KMS-11 (cell line): Measurements from ENCODE around the gene GNRHR.

Experiments
- H2AFZ ChIP-seq: fragments of 200-600 bp; sonication (generic); 2 replicates; pipeline ENCODE4 v1.6.1; 2016; ENCODE audit warnings: antibody characterized with exemption, mixed run types, low read depth
- H3K27ac ChIP-seq: fragments of 200-600 bp; sonication (generic); 2 replicates; pipeline ENCODE4 v1.6.1; 2016; ENCODE audit warnings: mild to moderate bottlenecking, mixed run types
- H3K27me3 ChIP-seq: fragments of 200-600 bp; sonication (generic); 2 replicates; pipeline ENCODE4 v1.6.1; 2017; ENCODE audit warnings: mild to moderate bottlenecking, low read depth, mixed run types, moderate library complexity; ENCODE audit not compliant: insufficient read depth
- H3K36me3 ChIP-seq: fragments of 200-600 bp; sonication (generic); 2 replicates; pipeline ENCODE4 v1.6.1; 2017; ENCODE audit warnings: mild to moderate bottlenecking, mixed run types; ENCODE audit not compliant: insufficient read depth
- H3K4me1 ChIP-seq: fragments of 200-600 bp; sonication (generic); 2 replicates; pipeline ENCODE4 v1.6.1; 2016; ENCODE audit warnings: mild to moderate bottlenecking, low read depth, mixed run types; ENCODE audit not compliant: poor library complexity, severe bottlenecking
- H3K4me2 ChIP-seq: fragments of 200-600 bp; sonication (generic); 2 replicates; pipeline ENCODE4 v1.7.0; 2016; ENCODE audit warnings: mild to moderate bottlenecking, mixed run types
- H3K4me3 ChIP-seq: fragments of 200-600 bp; sonication (generic); IDR thresholded peaks from 2 replicates; pipeline ENCODE4 v1.6.1; 2017; ENCODE audit warnings: low read depth, low read length, mixed read lengths; ENCODE audit not compliant: insufficient read depth
- H3K79me2 ChIP-seq: fragments of 200-600 bp; sonication (generic); 2 replicates; pipeline ENCODE4 v1.6.1; 2016; ENCODE audit warnings: low read depth, mixed run types; ENCODE audit not compliant: insufficient read depth
- H3K9ac ChIP-seq: fragments of 200-600 bp; sonication (generic); 2 replicates; pipeline ENCODE4 v1.6.1; 2016; ENCODE audit warnings: mild to moderate bottlenecking, mixed run types
- H4K20me1 ChIP-seq: fragments of 200-600 bp; sonication (generic); 2 replicates; pipeline ENCODE4 v1.6.1; 2016; ENCODE audit warnings: mild to moderate bottlenecking, mixed run types; ENCODE audit not compliant: insufficient read depth
- TF ChIP-seq, protein P1 (sequence below): fragments of 200-600 bp; sonication (generic); conservative IDR thresholded peaks from 2 replicates; pipeline ENCODE4 v1.6.1; 2017; ENCODE audit warnings: low read depth, mild to moderate bottlenecking, antibody characterized with exemption, low read length, moderate library complexity, mixed read lengths

The GNRHR gene

DNA sequence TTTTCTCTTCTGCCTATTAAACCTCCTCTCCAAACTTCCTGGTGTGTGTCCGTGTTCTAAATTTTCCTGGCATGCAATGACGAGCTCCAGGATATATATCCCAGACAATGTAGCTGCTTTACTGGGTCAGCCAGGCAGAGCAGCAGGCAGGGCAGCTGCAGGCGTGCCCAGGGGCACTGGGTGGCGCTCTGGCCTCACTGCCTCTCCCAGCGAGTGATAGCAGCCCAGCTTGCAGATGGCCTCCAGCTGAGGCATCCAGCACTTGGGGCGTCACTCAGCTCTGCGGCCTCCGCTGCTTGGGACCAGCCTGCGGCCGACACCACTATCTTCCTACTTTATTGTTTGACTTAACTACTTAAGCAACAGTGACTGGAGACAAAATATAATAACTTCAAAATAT is 30.2 kb downstream of the GNRHR start:
- TF ChIP-seq, protein P1, sequence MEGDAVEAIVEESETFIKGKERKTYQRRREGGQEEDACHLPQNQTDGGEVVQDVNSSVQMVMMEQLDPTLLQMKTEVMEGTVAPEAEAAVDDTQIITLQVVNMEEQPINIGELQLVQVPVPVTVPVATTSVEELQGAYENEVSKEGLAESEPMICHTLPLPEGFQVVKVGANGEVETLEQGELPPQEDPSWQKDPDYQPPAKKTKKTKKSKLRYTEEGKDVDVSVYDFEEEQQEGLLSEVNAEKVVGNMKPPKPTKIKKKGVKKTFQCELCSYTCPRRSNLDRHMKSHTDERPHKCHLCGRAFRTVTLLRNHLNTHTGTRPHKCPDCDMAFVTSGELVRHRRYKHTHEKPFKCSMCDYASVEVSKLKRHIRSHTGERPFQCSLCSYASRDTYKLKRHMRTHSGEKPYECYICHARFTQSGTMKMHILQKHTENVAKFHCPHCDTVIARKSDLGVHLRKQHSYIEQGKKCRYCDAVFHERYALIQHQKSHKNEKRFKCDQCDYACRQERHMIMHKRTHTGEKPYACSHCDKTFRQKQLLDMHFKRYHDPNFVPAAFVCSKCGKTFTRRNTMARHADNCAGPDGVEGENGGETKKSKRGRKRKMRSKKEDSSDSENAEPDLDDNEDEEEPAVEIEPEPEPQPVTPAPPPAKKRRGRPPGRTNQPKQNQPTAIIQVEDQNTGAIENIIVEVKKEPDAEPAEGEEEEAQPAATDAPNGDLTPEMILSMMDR, result no peak
- H3K9ac ChIP-seq, result no peak overlapping the region

DNA sequence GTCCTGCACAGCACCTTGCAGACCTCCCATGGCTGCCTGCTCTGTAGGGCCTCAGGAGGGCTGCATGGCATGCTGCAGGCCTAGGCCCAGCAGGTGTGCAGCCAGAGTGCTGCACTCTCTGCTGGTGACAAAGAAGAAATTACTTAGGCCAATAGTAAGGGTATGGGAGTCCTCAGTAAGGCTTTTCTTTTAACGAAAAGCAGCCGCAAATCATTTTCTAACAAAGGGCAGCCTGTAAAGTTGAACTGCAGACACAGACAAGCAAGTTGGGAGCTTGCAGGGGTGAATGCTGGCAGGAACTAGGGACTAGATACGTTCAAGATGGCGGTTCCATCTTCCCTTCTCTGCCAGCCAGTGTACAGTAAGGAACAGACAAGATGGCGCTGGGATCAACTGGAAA is 30.8 kb downstream of the GNRHR start:
- no peak overlapping the region for H2AFZ ChIP-seq
- TF ChIP-seq, protein P1, result no peak
- H3K36me3 ChIP-seq, result no peaks in the 10 kb centered on the region
- no peaks in the 10 kb centered on the region for H3K79me2 ChIP-seq
- no peak overlapping the region for H3K27ac ChIP-seq
- no peak overlapping the region for H3K4me3 ChIP-seq
- no peaks in the 10 kb centered on the region for H3K27me3 ChIP-seq
- peaks cover 15% of the 10 kb centered on the region for H3K4me1 ChIP-seq
- no peaks in the 10 kb centered on the region for H4K20me1 ChIP-seq
- H3K9ac ChIP-seq, result no peak overlapping the region
- no peak overlapping the region for H3K4me2 ChIP-seq

More for the DNA sequence above, 30.2 kb downstream of the GNRHR start:
- Histone ChIP-seq H3K79me2 (no peaks in the 10 kb centered on the region), H3K36me3 (no peaks in the 10 kb centered on the region), H3K4me1 (peaks cover 15% of the 10 kb centered on the region), H3K27ac (no peak overlapping the region), H4K20me1 (no peaks in the 10 kb centered on the region), H2AFZ (no peak overlapping the region), H3K4me2 (no peak overlapping the region), H3K27me3 (no peaks in the 10 kb centered on the region), H3K4me3 (no peak overlapping the region)

DNA sequence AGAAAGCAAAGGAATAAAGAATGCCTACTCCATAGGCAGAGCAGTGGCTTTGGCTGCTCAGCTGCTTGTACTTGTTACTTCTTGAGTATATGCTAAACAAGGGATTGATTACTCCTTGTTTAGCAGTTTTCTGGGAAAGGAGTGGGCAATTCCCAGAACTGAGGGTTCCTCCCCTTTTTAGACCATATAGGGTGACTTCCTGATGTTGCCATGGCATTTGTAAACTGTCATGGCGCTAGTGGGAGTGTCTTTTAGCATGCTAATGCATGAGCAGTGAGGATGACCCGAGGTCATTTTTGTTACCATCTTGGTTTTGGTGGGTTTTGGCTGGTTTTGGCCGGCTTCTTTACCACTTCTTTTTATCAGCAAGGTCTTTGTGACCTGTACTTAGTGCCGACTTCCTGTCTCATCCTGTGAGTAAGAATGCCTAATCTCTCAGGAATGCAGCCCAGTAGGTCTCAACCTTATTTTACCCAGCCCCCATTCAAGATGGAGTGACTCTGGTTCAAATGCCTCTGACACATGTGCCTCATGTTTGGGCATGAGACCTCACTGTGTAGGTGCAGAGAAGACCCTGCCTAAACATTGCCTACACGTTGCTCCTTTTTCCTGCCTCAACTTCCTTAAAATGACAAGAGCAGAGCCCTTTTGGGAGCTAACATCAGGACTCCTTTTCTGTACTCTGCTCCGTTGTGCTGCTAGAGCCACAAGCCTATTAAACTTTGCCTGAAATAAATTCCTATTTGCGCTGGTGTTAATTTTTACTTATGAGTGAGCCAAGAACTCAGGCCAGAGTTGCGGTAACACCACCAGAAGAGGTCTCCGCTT is 32.2 kb downstream of the GNRHR start:
- H3K27me3 ChIP-seq, result no peaks in the 10 kb centered on the region
- H3K4me3 ChIP-seq, result no peak overlapping the region
- H3K36me3 ChIP-seq, result no peaks in the 10 kb centered on the region
- peaks cover 9% of the 10 kb centered on the region for H3K4me1 ChIP-seq
- no peak overlapping the region for H2AFZ ChIP-seq
- no peaks in the 10 kb centered on the region for H3K79me2 ChIP-seq
- no peak overlapping the region for H3K27ac ChIP-seq
- H3K4me2 ChIP-seq, result no peak overlapping the region
- TF ChIP-seq, protein P1, result no peak
- no peak overlapping the region for H3K9ac ChIP-seq
- H4K20me1 ChIP-seq, result no peaks in the 10 kb centered on the region

DNA sequence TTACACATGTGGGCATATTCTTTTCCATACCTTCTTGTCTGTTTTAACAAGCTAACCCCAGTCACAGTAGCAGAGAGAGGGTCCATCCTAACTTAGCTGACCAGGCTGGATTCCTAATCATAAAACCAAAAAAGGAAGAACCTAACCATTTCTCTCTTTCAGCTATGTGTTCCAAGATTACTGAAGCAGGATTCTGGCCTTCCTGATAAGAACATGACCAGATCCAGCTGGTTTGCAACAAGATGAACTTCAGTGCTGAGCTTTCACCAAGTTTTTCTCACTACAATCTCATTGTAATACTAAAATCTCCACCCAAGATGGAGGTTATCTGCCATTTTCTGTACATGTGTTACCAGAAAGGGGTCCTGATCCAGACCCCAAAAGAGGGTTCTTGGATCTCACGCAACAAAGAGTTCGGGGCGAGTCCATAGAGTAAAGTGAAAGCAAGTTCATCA is 32.8 kb downstream of the GNRHR start:
- H3K9ac ChIP-seq, result no peak overlapping the region
- H2AFZ ChIP-seq, result no peak overlapping the region
- H3K36me3 ChIP-seq, result no peaks in the 10 kb centered on the region
- no peaks in the 10 kb centered on the region for H3K27me3 ChIP-seq
- no peaks in the 10 kb centered on the region for H4K20me1 ChIP-seq
- no peaks in the 10 kb centered on the region for H3K79me2 ChIP-seq
- peaks cover 2% of the 10 kb centered on the region for H3K4me1 ChIP-seq
- no peak overlapping the region for H3K27ac ChIP-seq
- H3K4me3 ChIP-seq, result no peak overlapping the region
- H3K4me2 ChIP-seq, result no peak overlapping the region
- TF ChIP-seq, protein P1, result no peak
